ENCODE results near the gene CDX2.

The CDX2 gene

GRCh38 chr13:27982361-27982760 is 13.2 kb upstream of the CDX2 start:
- peaks cover 26% of the 10 kb centered on the region for H3K4me1 Mint-ChIP-seq
- no peak overlapping the region for H3K27ac Mint-ChIP-seq
- H3K4me3 Mint-ChIP-seq = no peak overlapping the region
- H3K27me3 Mint-ChIP-seq = peaks cover 84% of the 10 kb centered on the region
- DNase-seq (no peak), ATAC-seq (no peak)
- no peaks in the 10 kb centered on the region for H3K9me3 Mint-ChIP-seq

- Mint-ChIP-seq H3K27ac (no peak overlapping the region), H3K4me1 (peaks cover 27% of the 10 kb centered on the region), H3K4me3 (peak overlapping the region in 1 of 2 donors; percentile 16), H3K9me3 (no peaks in the 10 kb centered on the region), H3K27me3 (peaks cover 84% of the 10 kb centered on the region)
- no peak for ATAC-seq
- no peak for DNase-seq
Observed at GRCh38 chr13:27981006-27981708, 12.0 kb upstream of the CDX2 start.

- Mint-ChIP-seq H3K27me3 (peaks cover 89% of the 10 kb centered on the region), H3K27ac (no peak overlapping the region), H3K9me3 (no peaks in the 10 kb centered on the region), H3K4me3 (peak overlapping the region; percentile 52 to 66), H3K4me1 (peaks cover 34% of the 10 kb centered on the region)
- peak; percentile 25 for ATAC-seq
- no peak for DNase-seq
Observed at GRCh38 chr13:27980280-27980998, 11.3 kb upstream of the CDX2 start.

- DNase-seq (no peak), ATAC-seq (no peak)
- Mint-ChIP-seq H3K27ac (no peak overlapping the region), H3K9me3 (no peaks in the 10 kb centered on the region), H3K4me1 (peaks cover 38% of the 10 kb centered on the region), H3K27me3 (peaks cover 95% of the 10 kb centered on the region), H3K4me3 (peak overlapping the region; percentile 52 to 66)
Observed at GRCh38 chr13:27979765-27980279, 10.7 kb upstream of the CDX2 start.

GRCh38 chr13:27979001-27979643 is 10.0 kb upstream of the CDX2 start:
- peaks cover 100% of the 10 kb centered on the region for H3K27me3 Mint-ChIP-seq
- H3K9me3 Mint-ChIP-seq = no peaks in the 10 kb centered on the region
- peak overlapping the region; percentile 52 to 66 for H3K4me3 Mint-ChIP-seq
- ATAC-seq (no peak), DNase-seq (no peak)
- no peak overlapping the region for H3K27ac Mint-ChIP-seq
- peaks cover 38% of the 10 kb centered on the region for H3K4me1 Mint-ChIP-seq

- H3K4me1 Mint-ChIP-seq = peaks cover 38% of the 10 kb centered on the region
- DNase-seq (no peak), ATAC-seq (no peak)
- H3K4me3 Mint-ChIP-seq = no peak overlapping the region
- H3K9me3 Mint-ChIP-seq = no peaks in the 10 kb centered on the region
- H3K27ac Mint-ChIP-seq = no peak overlapping the region
- H3K27me3 Mint-ChIP-seq = peaks cover 100% of the 10 kb centered on the region
Observed at GRCh38 chr13:27978301-27978968, 9.3 kb upstream of the CDX2 start.

GRCh38 chr13:27977476-27978300 is 8.6 kb upstream of the CDX2 start:
- Mint-ChIP-seq H3K4me3 (no peak overlapping the region), H3K27me3 (peaks cover 99% of the 10 kb centered on the region), H3K4me1 (peaks cover 38% of the 10 kb centered on the region), H3K9me3 (no peaks in the 10 kb centered on the region), H3K27ac (no peak overlapping the region)
- no peak for DNase-seq
- no peak for ATAC-seq

- no peak for DNase-seq
- no peak for ATAC-seq
- Mint-ChIP-seq H3K27me3 (peaks cover 99% of the 10 kb centered on the region), H3K4me1 (peaks cover 38% of the 10 kb centered on the region), H3K9me3 (no peaks in the 10 kb centered on the region), H3K27ac (no peak overlapping the region), H3K4me3 (no peak overlapping the region)
Observed at GRCh38 chr13:27976362-27977091, 7.4 kb upstream of the CDX2 start.

GRCh38 chr13:27975564-27976361 is 6.6 kb upstream of the CDX2 start:
- no peak overlapping the region for H3K27ac Mint-ChIP-seq
- peaks cover 99% of the 10 kb centered on the region for H3K27me3 Mint-ChIP-seq
- ATAC-seq (no peak), DNase-seq (no peak)
- peaks cover 39% of the 10 kb centered on the region for H3K4me1 Mint-ChIP-seq
- H3K4me3 Mint-ChIP-seq = peak overlapping the region; percentile 22 to 24
- H3K9me3 Mint-ChIP-seq = no peaks in the 10 kb centered on the region

- H3K4me1 Mint-ChIP-seq = peaks cover 43% of the 10 kb centered on the region
- H3K27me3 Mint-ChIP-seq = peaks cover 99% of the 10 kb centered on the region
- ATAC-seq (no peak), DNase-seq (no peak)
- H3K4me3 Mint-ChIP-seq = no peak overlapping the region
- H3K27ac Mint-ChIP-seq = no peak overlapping the region
- H3K9me3 Mint-ChIP-seq = no peaks in the 10 kb centered on the region
Observed at GRCh38 chr13:27973961-27974662, 5.0 kb upstream of the CDX2 start.

- peaks cover 41% of the 10 kb centered on the region for H3K4me1 Mint-ChIP-seq
- no peaks in the 10 kb centered on the region for H3K9me3 Mint-ChIP-seq
- peaks cover 99% of the 10 kb centered on the region for H3K27me3 Mint-ChIP-seq
- DNase-seq = no peak
- no peak overlapping the region for H3K27ac Mint-ChIP-seq
- H3K4me3 Mint-ChIP-seq = no peak overlapping the region
- ATAC-seq = no peak
Observed at GRCh38 chr13:27973291-27973690, 4.2 kb upstream of the CDX2 start.

GRCh38 chr13:27972478-27972820 is 3.3 kb upstream of the CDX2 start:
- Mint-ChIP-seq H3K27me3 (peaks cover 99% of the 10 kb centered on the region), H3K9me3 (no peaks in the 10 kb centered on the region), H3K4me3 (no peak overlapping the region), H3K27ac (peak overlapping the region in 1 of 2 donors; percentile 30), H3K4me1 (peaks cover 44% of the 10 kb centered on the region)
- DNase-seq = no peak
- no peak for ATAC-seq

- H3K27me3 Mint-ChIP-seq = peaks cover 99% of the 10 kb centered on the region
- ATAC-seq = no peak
- H3K4me3 Mint-ChIP-seq = no peak overlapping the region
Observed at GRCh38 chr13:27971776-27972477, 2.8 kb upstream of the CDX2 start.

More at GRCh38 chr13:27971776-27972477, 2.8 kb upstream of the CDX2 start:
- peaks cover 48% of the 10 kb centered on the region for H3K4me1 Mint-ChIP-seq
- H3K27ac Mint-ChIP-seq = peak overlapping the region; percentile 19 to 30
- no peaks in the 10 kb centered on the region for H3K9me3 Mint-ChIP-seq
- DNase-seq = no peak
